ENCODE data around the gene ADRA2A. TPM values are rescaled to one million over a fixed set of nuclear protein-coding genes. Genes with fewer than 3 reads are reported as not detected.

Gene ADRA2A
- total RNA-seq, 1 donor from 2014 or later: 19.6 TPM

DNA sequence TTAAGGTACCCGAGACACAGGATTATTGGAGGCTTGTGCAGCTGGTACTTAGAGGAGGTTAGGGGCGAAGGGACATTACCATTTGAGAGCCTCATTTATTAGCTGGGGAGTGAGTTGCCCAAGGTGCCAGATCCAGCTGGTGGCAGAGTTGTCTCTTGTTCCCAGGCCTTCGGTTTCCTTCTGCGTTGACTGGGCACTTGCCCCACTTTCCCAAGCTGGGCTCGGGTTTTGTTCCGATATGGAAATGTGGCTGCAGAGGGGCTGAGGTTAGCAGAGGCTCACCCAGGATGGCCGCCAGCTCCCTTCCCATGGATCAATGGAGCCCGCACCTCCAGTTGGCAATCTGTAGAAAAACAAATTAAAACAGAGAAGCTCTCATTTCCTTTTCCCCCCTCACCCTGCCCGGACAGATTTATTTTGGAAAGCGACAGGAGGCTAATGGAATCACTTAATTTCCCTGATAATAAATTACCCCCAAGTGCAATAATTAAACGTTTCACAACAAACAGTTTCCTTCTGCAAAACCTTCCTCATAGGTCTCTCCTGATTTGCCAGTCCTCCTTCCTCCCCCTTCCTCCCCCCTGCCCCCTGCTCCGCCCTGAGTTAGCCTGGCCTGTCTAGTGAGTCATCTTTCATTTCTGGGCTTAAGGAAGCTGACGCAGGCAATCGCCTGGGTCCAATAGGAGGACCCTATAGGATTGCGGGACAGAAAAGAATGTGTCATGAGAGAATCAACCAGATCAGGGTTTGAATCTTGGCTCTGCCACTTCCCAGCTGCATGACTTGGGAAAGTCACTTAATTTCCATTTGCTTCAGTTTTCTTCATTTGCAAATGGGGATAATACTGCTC lies 51.7 kb downstream of the ADRA2A start:
- DNase-seq (ENCODE audit: low spot score in 2 of 2): peak in 1 of 2 donors; percentile 25
- FAIRE-seq: no peak

DNA sequence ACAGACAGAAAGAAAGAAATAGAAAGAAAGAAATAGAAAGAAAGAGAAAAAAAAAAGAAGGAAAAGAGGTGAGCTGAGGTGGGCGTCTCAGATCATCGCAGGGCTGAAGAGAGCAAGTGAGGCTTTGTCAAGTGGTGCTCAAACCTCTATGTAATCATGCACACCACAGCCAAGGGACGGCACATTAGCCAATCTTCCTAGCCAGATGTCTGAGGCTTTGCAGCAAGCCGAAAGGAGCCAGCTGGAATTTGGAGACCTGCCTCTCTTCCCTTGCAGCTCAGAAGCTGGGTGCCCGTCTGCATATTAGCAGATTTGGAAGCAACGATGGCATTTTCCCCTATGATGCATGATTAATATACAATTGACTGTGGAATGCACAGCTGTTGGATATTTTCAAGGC lies 52.5 kb downstream of the ADRA2A start:
- FAIRE-seq (no peak), DNase-seq (ENCODE audit: low spot score in 2 of 2) (no peak)

DNA sequence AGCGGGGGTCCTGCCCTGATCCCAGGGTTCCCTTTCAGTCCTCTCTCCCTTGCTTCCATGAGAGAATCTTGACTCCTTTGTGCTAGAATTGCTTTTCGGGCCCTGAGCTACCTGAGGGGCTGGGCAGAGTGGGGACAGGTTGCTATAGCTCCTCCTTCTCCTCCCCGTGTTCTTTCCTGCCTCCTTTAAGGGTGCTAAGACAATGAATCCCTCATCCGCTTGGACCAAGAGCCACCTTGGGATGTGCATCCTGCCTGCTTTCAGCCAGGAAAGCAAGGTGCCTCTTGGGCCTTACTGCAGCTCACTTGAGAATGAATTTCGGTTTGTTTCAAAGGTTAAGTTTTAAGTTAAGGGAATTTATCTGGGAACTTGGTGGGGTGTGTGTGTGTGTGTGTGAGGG lies 53.6 kb downstream of the ADRA2A start:
- DNase-seq (ENCODE audit: low spot score in 2 of 2): no peak
- FAIRE-seq: no peak

Small RNA genes within 50 kb of the gene (small RNA-seq; reads per million reads assigned to genes)
- gene AL355863.1: not detected

Other genes starting within 250 kb of the ADRA2A start
- 46.9 TPM for gene PDCD4, start 205.1 kb upstream of the ADRA2A start, total RNA-seq
- gene BBIP1, start 157.8 kb upstream of the ADRA2A start, total RNA-seq: 67.3 TPM
- 188 TPM for gene SHOC2, start 157.4 kb upstream of the ADRA2A start, total RNA-seq

Data from frontal cortex (tissue), 4 donors.